OCI-LY3 (cell line): ENCODE data around the gene PIP4P1.
"Not testable (repeated sequence)": the region's sequence is repeated elsewhere in the genome, so short reads cannot be mapped to it uniquely, and the experiment has no call there.

Experiments used
- CTCF ChIP-seq: fragments of 200-600, 300-600 bp; sonication (generic); IDR thresholded peaks from 2 replicates; pipeline ENCODE4 v1.5.1; 2014; ENCODE audit warnings: antibody characterized with exemption, low read length, low read depth
- EZH2phosphoT487 ChIP-seq: fragments of 200-600 bp; shearing (Covaris generic); IDR thresholded peaks from 2 replicates; pipeline ENCODE4 v1.6.1; 2018; ENCODE audit warnings: antibody characterized with exemption, mixed run types, low read depth

GRCh38 chr14:20507537-20507936 lies 46.3 kb upstream of the PIP4P1 start:
- not testable (repeated sequence) for TF ChIP-seq EZH2phosphoT487, CTCF
